KMS-11 (cell line): ENCODE data around the gene VWF.

Source experiments
- H2AFZ ChIP-seq: fragments of 200-600 bp; sonication (generic); 2 replicates; pipeline ENCODE4 v1.6.1; 2016; ENCODE audit warnings: antibody characterized with exemption, mixed run types, low read depth
- H3K27ac ChIP-seq: fragments of 200-600 bp; sonication (generic); 2 replicates; pipeline ENCODE4 v1.6.1; 2016; ENCODE audit warnings: mild to moderate bottlenecking, mixed run types
- H3K27me3 ChIP-seq: fragments of 200-600 bp; sonication (generic); 2 replicates; pipeline ENCODE4 v1.6.1; 2017; ENCODE audit warnings: mild to moderate bottlenecking, low read depth, mixed run types, moderate library complexity; ENCODE audit not compliant: insufficient read depth
- H3K36me3 ChIP-seq: fragments of 200-600 bp; sonication (generic); 2 replicates; pipeline ENCODE4 v1.6.1; 2017; ENCODE audit warnings: mild to moderate bottlenecking, mixed run types; ENCODE audit not compliant: insufficient read depth
- H3K4me1 ChIP-seq: fragments of 200-600 bp; sonication (generic); 2 replicates; pipeline ENCODE4 v1.6.1; 2016; ENCODE audit warnings: mild to moderate bottlenecking, low read depth, mixed run types; ENCODE audit not compliant: poor library complexity, severe bottlenecking
- H3K4me2 ChIP-seq: fragments of 200-600 bp; sonication (generic); 2 replicates; pipeline ENCODE4 v1.7.0; 2016; ENCODE audit warnings: mild to moderate bottlenecking, mixed run types
- H3K4me3 ChIP-seq: fragments of 200-600 bp; sonication (generic); IDR thresholded peaks from 2 replicates; pipeline ENCODE4 v1.6.1; 2017; ENCODE audit warnings: low read depth, low read length, mixed read lengths; ENCODE audit not compliant: insufficient read depth
- H3K79me2 ChIP-seq: fragments of 200-600 bp; sonication (generic); 2 replicates; pipeline ENCODE4 v1.6.1; 2016; ENCODE audit warnings: low read depth, mixed run types; ENCODE audit not compliant: insufficient read depth
- H3K9ac ChIP-seq: fragments of 200-600 bp; sonication (generic); 2 replicates; pipeline ENCODE4 v1.6.1; 2016; ENCODE audit warnings: mild to moderate bottlenecking, mixed run types
- H4K20me1 ChIP-seq: fragments of 200-600 bp; sonication (generic); 2 replicates; pipeline ENCODE4 v1.6.1; 2016; ENCODE audit warnings: mild to moderate bottlenecking, mixed run types; ENCODE audit not compliant: insufficient read depth
- CTCF ChIP-seq: fragments of 200-600 bp; sonication (generic); conservative IDR thresholded peaks from 2 replicates; pipeline ENCODE4 v1.6.1; 2017; ENCODE audit warnings: low read depth, mild to moderate bottlenecking, antibody characterized with exemption, low read length, moderate library complexity, mixed read lengths

Gene VWF

GRCh38 chr12:6069437-6070093 lies 54.9 kb downstream of the VWF start:
- H4K20me1 ChIP-seq: no peaks in the 10 kb centered on the region
- peaks cover 39% of the 10 kb centered on the region for H3K4me1 ChIP-seq
- TF ChIP-seq CTCF: no peak
- H3K4me2 ChIP-seq: peak overlapping the region; percentile 66
- no peaks in the 10 kb centered on the region for H3K27me3 ChIP-seq
- H2AFZ ChIP-seq: peak overlapping the region; percentile 49; the same call in 1 of the 2 replicates
- H3K4me3 ChIP-seq: no peak overlapping the region
- H3K79me2 ChIP-seq: no peaks in the 10 kb centered on the region
- no peaks in the 10 kb centered on the region for H3K36me3 ChIP-seq
- H3K27ac ChIP-seq: no peak overlapping the region; the same call in 1 of the 2 replicates
- no peak overlapping the region for H3K9ac ChIP-seq

- no peak overlapping the region for H3K4me3 ChIP-seq
- no peaks in the 10 kb centered on the region for H4K20me1 ChIP-seq
- TF ChIP-seq CTCF: no peak
- H3K4me1 ChIP-seq: peaks cover 29% of the 10 kb centered on the region
- H3K27me3 ChIP-seq: no peaks in the 10 kb centered on the region
- no peaks in the 10 kb centered on the region for H3K79me2 ChIP-seq
- no peak overlapping the region for H2AFZ ChIP-seq
- H3K4me2 ChIP-seq: no peak overlapping the region
- no peak overlapping the region for H3K27ac ChIP-seq
- H3K36me3 ChIP-seq: no peaks in the 10 kb centered on the region
- no peak overlapping the region for H3K9ac ChIP-seq
These were observed 56.2 kb downstream of the VWF start for GRCh38 chr12:6068227-6068626.

- Histone ChIP-seq H3K4me3 (no peak overlapping the region), H3K27me3 (no peaks in the 10 kb centered on the region), H3K36me3 (no peaks in the 10 kb centered on the region), H3K27ac (no peak overlapping the region), H4K20me1 (no peaks in the 10 kb centered on the region), H2AFZ (no peak overlapping the region), H3K4me1 (peaks cover 29% of the 10 kb centered on the region), H3K9ac (no peak overlapping the region), H3K4me2 (no peak overlapping the region), H3K79me2 (no peaks in the 10 kb centered on the region)
- TF ChIP-seq CTCF: no peak
These were observed 57.1 kb downstream of the VWF start for GRCh38 chr12:6067152-6067916.

GRCh38 chr12:6066651-6067050 lies 57.8 kb downstream of the VWF start:
- no peak for TF ChIP-seq CTCF
- no peak overlapping the region for H3K9ac ChIP-seq
- H3K4me1 ChIP-seq: peaks cover 29% of the 10 kb centered on the region

More at GRCh38 chr12:6066651-6067050, 57.8 kb downstream of the VWF start:
- H2AFZ ChIP-seq: no peak overlapping the region
- no peaks in the 10 kb centered on the region for H3K27me3 ChIP-seq
- no peak overlapping the region for H3K4me2 ChIP-seq
- no peak overlapping the region for H3K27ac ChIP-seq
- H3K36me3 ChIP-seq: no peaks in the 10 kb centered on the region
- no peaks in the 10 kb centered on the region for H4K20me1 ChIP-seq
- H3K79me2 ChIP-seq: no peaks in the 10 kb centered on the region
- no peak overlapping the region for H3K4me3 ChIP-seq
